Heart left ventricle (tissue), 16 donors: ENCODE data around the gene ATP1A4. TPM values are rescaled to one million over a fixed set of nuclear protein-coding genes. Genes with fewer than 3 reads are reported as not detected.

Source experiments
- ATAC-seq, 4 donors: fragments of 200-7000 bp; cut with Tn5 transposase; one replicate each; pipeline ENCODE4 v1.9.1; 2020 to 2022; ENCODE audit warnings: moderate library complexity in 4 of 4, mild to moderate bottlenecking in 3 of 4, moderate number of reproducible peaks in 1 of 4
- DNase-seq, 5 donors: peaks; one replicate each; pipeline ENCODE4 v3.0.0-alpha.2; 2020
- H3K27ac ChIP-seq, 12 donors: fragments of 200-600 bp; sonication (generic) in 4 of 12; one replicate each; pipeline versions ENCODE4 v1.5.0 to v1.8.0; 2016 to 2022; ENCODE audit warnings: mild to moderate bottlenecking in 2 of 12
- H3K27me3 ChIP-seq, 9 donors: fragments of 200-600 bp; sonication (generic) in 2 of 9; one replicate each; pipeline versions ENCODE4 v1.5.1 to v1.8.0; 2016 to 2022; ENCODE audit warnings: mild to moderate bottlenecking in 3 of 9
- H3K36me3 ChIP-seq, 9 donors: fragments of 200-600 bp; sonication (generic) in 2 of 9; one replicate each; pipeline versions ENCODE4 v1.5.0 to v1.8.0; 2018 to 2022; ENCODE audit warnings: mild to moderate bottlenecking in 2 of 9
- H3K4me1 ChIP-seq, 12 donors: fragments of 200-600 bp; sonication (generic) in 4 of 12; one replicate each; pipeline versions ENCODE4 v1.5.0 to v1.8.0; 2016 to 2022; ENCODE audit warnings: mild to moderate bottlenecking in 3 of 12
- H3K4me3 ChIP-seq, 12 donors: fragments of 200-600 bp; sonication (generic) in 4 of 12; one replicate each; pipeline versions ENCODE4 v1.5.0 to v1.8.0; 2017 to 2022; ENCODE audit warnings: mild to moderate bottlenecking in 9 of 12, moderate library complexity in 4 of 12
- H3K9me3 ChIP-seq, 12 donors: fragments of 200-600 bp; sonication (generic) in 4 of 12; one replicate each; pipeline versions ENCODE4 v1.5.0 to v1.8.0; 2016 to 2022; ENCODE audit warnings: mild to moderate bottlenecking in 1 of 12
- POLR2A ChIP-seq, 2 donors: fragments of 450-650 bp; IDR thresholded peaks; one replicate each; pipeline ENCODE4 v1.6.1; 2017; ENCODE audit warnings: antibody characterized with exemption in 2 of 2, mild to moderate bottlenecking in 2 of 2, moderate library complexity in 2 of 2
- WGBS, 4 donors: extraction: QIAGEN DNeasy Blood & Tissue Kit in 2 of 4; methylation state at CpG; one replicate each; pipeline versions ENCODE4 v1.1.5 to v1.1.7; 2013 to 2018; 5-methylcytosine and 5-hydroxymethylcytosine counted together
- intact Hi-C, 10 donors: fragments of 100-400 bp; cut with DNase I; formaldehyde crosslinking; loops; one replicate each; pipeline versions ENCODE4 v1.11.1 to v1.14.2; 2022
- polyA plus RNA-seq, 2 donors: library from polyadenylated mRNA; stranded (reverse); fragments of 200-250 nt; gene quantifications; one replicate each; pipeline ENCODE4 v1.2.3, GENCODE V29; 2013
- total RNA-seq, 9 donors: library from RNA; depleted of rRNA in 2 of 9; stranded (reverse); fragments of >200 nt in 2 of 9; fragmentation: NEBNext Ultra II Directional in 3 of 9; extraction: Animal tissue kit (Norgen Biotek cat#: 25700) in 3 of 9; gene quantifications; one replicate each; pipeline versions ENCODE4 v1.1.0 to v1.2.4, GENCODE V29; 2016 to 2023
- TF ChIP-seq, protein P1 (sequence below), 12 donors: fragments of 200-600 bp; sonication (generic) in 4 of 12; IDR thresholded peaks; one replicate each; pipeline versions ENCODE4 v1.5.0 to v1.8.0; 2018 to 2022; ENCODE audit warnings: antibody characterized with exemption in 12 of 12, mild to moderate bottlenecking in 5 of 12
- donor health status: ischemic (EF 13 %, LVEDD 7.1; RV severe dilation, severe dysfunction).
- donor health status: healthy with polysubstance abuse.
- donor health status: DM: no; HTN: yes; CAD: no.
- donor health status: DM: no; HTN: no; CAD: no.
- donor health status: ischemic (EF 25% LVEDD 6.9; RV normal size, moderate dysfunction).
- donor health status: ischemic (EF 25% LVEDD 5.7; RV mildly dilated, moderate dysfunction).
- donor health status: healthy.
- donor health status: DM: yes; HTN: yes; CAD: no.
- donor health status: ischemic (EF 35%, LVEDD 5.7; RV mildly dilated, moderate dysfunction).
- donor health status: nonischemic (EF 11% LVEDD 7.7; RV severe dilation, severe dysfunction).
- donor health status: DM: yes; HTN: yes; CAD: no.
- donor health status: PGD.
- donor health status: ischemic (EF 29% LVEDD 5.4; RV normal size, mild dysfunction).
- donor health status: nonischemic (EF 23%, LVEDD 6.1; RV moderate dilation, normal function).

The ATP1A4 gene
- total and polyA plus RNA-seq, 11 donors = 0.09 to 1.3 (median 0.25) TPM; not detected in 6

DNA sequence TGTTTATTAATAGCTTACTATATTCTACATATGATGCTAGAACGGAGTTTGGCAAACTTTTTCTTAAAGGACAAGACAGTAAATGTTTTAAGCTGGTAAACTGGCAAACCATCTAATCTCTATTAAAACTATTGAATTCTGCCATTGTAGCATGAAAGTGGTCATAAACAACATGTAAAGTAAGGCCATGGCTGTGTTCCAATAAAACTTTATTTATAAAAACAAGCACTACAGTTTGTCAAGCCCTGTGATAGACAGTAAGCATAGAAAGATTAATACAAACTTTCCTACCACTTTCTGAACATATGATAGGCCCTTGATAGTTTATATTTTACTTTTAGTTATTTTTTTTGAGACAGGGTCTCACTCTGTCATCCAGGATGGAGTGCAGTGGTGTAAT lies 76.2 kb downstream of the ATP1A4 start:
- Histone ChIP-seq H3K27me3 (no peaks in the 10 kb centered on the region), H3K36me3 (peaks cover 0 to 100% (median 100%) of the 10 kb centered on the region in 9 donors), H3K27ac (no peak overlapping the region), H3K4me3 (no peak overlapping the region), H3K9me3 (no peaks in the 10 kb centered on the region), H3K4me1 (peaks cover 0 to 11% (median 0%) of the 10 kb centered on the region in 12 donors)
- intact Hi-C loops = loop anchor here in 1 of 10 donors (10.0 kb wide), 1 partner anchor 123 kb away; no protein-coding TSS in a partner anchor
- no peak for ATAC-seq
- TF ChIP-seq, protein P1, sequence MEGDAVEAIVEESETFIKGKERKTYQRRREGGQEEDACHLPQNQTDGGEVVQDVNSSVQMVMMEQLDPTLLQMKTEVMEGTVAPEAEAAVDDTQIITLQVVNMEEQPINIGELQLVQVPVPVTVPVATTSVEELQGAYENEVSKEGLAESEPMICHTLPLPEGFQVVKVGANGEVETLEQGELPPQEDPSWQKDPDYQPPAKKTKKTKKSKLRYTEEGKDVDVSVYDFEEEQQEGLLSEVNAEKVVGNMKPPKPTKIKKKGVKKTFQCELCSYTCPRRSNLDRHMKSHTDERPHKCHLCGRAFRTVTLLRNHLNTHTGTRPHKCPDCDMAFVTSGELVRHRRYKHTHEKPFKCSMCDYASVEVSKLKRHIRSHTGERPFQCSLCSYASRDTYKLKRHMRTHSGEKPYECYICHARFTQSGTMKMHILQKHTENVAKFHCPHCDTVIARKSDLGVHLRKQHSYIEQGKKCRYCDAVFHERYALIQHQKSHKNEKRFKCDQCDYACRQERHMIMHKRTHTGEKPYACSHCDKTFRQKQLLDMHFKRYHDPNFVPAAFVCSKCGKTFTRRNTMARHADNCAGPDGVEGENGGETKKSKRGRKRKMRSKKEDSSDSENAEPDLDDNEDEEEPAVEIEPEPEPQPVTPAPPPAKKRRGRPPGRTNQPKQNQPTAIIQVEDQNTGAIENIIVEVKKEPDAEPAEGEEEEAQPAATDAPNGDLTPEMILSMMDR (IDR thresholded peaks at IDR 0.05) = no peak
- no peak for TF ChIP-seq POLR2A (IDR thresholded peaks at IDR 0.05)
- DNase-seq = no peak
- WGBS, 4 donors = 94 to 96% (median 95%) methylated on average over 1 of the region's 1 CpG

DNA sequence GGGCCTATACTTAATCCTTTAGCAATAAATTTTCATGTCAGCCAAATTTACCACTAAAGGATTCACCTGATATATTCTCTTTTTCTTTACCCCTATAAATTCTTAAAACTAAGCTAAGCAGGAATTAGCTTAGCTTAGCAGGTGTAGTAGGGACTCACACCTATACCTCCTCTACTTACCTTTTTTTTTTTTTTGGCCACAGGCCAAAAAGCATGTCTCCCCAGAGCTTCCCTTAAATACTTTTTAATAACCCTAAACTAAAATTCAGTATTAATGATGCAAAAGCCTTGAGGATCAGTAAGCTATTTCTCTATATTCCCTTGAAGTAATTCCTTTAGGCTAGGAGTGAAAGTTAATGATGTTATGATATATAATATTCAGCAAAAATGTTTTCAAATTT lies 77.0 kb downstream of the ATP1A4 start:
- no peak overlapping the region for H3K27ac ChIP-seq
- no peak for ATAC-seq
- DNase-seq = no peak
- no peaks in the 10 kb centered on the region for H3K9me3 ChIP-seq
- peaks cover 0 to 100% (median 99%) of the 10 kb centered on the region in 9 donors for H3K36me3 ChIP-seq
- H3K27me3 ChIP-seq = no peaks in the 10 kb centered on the region
- TF ChIP-seq, protein P1 (IDR thresholded peaks at IDR 0.05) = no peak
- TF ChIP-seq POLR2A (IDR thresholded peaks at IDR 0.05) = no peak
- peaks cover 0 to 11% (median 1%) of the 10 kb centered on the region in 12 donors for H3K4me1 ChIP-seq
- H3K4me3 ChIP-seq = no peak overlapping the region
- intact Hi-C loops = loop anchor here in 1 of 10 donors (10.0 kb wide), 1 partner anchor 124 kb away; no protein-coding TSS in a partner anchor

DNA sequence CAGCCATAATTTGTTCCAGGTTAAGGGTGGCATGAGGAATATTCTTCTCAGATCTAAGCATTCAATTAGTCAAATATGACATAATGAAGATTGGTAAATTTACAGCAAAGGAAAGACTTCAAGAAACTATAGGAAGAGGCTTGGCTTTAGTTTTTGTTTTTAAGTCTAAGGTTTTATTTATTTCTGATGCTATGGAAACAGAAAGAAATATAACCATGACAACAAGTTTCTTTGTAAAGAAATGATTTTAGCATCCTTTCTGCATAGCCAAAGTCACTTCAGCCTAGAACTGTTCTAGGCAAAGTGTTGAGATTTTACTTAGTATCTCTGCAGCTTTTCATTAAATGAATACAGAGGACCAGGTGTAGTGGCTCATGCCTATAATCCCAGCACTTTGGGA lies 81.5 kb downstream of the ATP1A4 start:
- Histone ChIP-seq H3K36me3 (peaks cover 0 to 100% (median 99%) of the 10 kb centered on the region in 9 donors), H3K27me3 (no peaks in the 10 kb centered on the region), H3K27ac (no peak overlapping the region), H3K9me3 (no peaks in the 10 kb centered on the region), H3K4me1 (peaks cover 0 to 4% (median 0%) of the 10 kb centered on the region in 12 donors), H3K4me3 (no peak overlapping the region)
- no peak for DNase-seq
- ATAC-seq = no peak
- no peak for TF ChIP-seq POLR2A (IDR thresholded peaks at IDR 0.05)
- TF ChIP-seq, protein P1 (IDR thresholded peaks at IDR 0.05) = no peak
- intact Hi-C loops = no loop called here

Other genes with a start within 250 kb of the ATP1A4 start
- gene TAGLN2, start 226.1 kb upstream of the ATP1A4 start, total RNA-seq = 100 to 1,000 TPM in 5 of 9 donors, 10 to 100 TPM in 4; 84.3 to 246 (median 131) TPM
- 100 to 1,000 TPM; 113 to 226 TPM for gene TAGLN2, start 226.1 kb upstream of the ATP1A4 start, polyA plus RNA-seq
- 1 to 10 TPM in 1 of 9 donors, under 1 TPM in 3, not detected in 5; 0.10 to 4.8 (median 0.12) TPM for gene IGSF9, start 206.0 kb upstream of the ATP1A4 start, total RNA-seq
- under 1 TPM in 1 of 2 donors, not detected in 1; 0.06 TPM for gene IGSF9, start 206.0 kb upstream of the ATP1A4 start, polyA plus RNA-seq
- gene SLAMF9, start 197.4 kb upstream of the ATP1A4 start, total RNA-seq = under 1 TPM in 1 of 9 donors, not detected in 8; 0.88 TPM
- gene SLAMF9, start 197.4 kb upstream of the ATP1A4 start, polyA plus RNA-seq = under 1 TPM in 1 of 2 donors, not detected in 1; 0.24 TPM
- 1 to 10 TPM; 1.7 to 4.1 (median 2.5) TPM for gene PIGM, start 119.6 kb upstream of the ATP1A4 start, total RNA-seq
- gene PIGM, start 119.6 kb upstream of the ATP1A4 start, polyA plus RNA-seq = 1 to 10 TPM; 1.6 to 2.1 TPM
- gene KCNJ10, start 81.4 kb upstream of the ATP1A4 start, total RNA-seq = 1 to 10 TPM in 1 of 9 donors, under 1 TPM in 1, not detected in 7; 0.48 to 1.1 TPM
- under 1 TPM in 1 of 2 donors, not detected in 1; 0.08 TPM for gene KCNJ10, start 81.4 kb upstream of the ATP1A4 start, polyA plus RNA-seq
- gene KCNJ9, start 70.1 kb upstream of the ATP1A4 start, total RNA-seq = under 1 TPM in 2 of 9 donors, not detected in 7; 0.06 to 0.29 TPM
- gene KCNJ9, start 70.1 kb upstream of the ATP1A4 start, polyA plus RNA-seq = under 1 TPM in 1 of 2 donors, not detected in 1; 0.08 TPM
- 10 to 100 TPM; 23.1 to 49.3 (median 24.8) TPM for gene IGSF8, start 53.0 kb upstream of the ATP1A4 start, total RNA-seq
- 10 to 100 TPM; 15.0 to 30.3 TPM for gene IGSF8, start 53.0 kb upstream of the ATP1A4 start, polyA plus RNA-seq
- gene ATP1A2, start 35.8 kb upstream of the ATP1A4 start, total RNA-seq = 100 to 1,000 TPM; 115 to 393 (median 280) TPM
- 10 to 100 TPM; 29.5 to 79.3 TPM for gene ATP1A2, start 35.8 kb upstream of the ATP1A4 start, polyA plus RNA-seq
- 100 to 1,000 TPM in 1 of 9 donors, 10 to 100 TPM in 8; 23.6 to 129 (median 45.9) TPM for gene CASQ1, start 39.0 kb downstream of the ATP1A4 start, total RNA-seq
- 10 to 100 TPM; 35.4 to 55.9 TPM for gene CASQ1, start 39.0 kb downstream of the ATP1A4 start, polyA plus RNA-seq
- gene PEA15, start 53.8 kb downstream of the ATP1A4 start, total RNA-seq = 100 to 1,000 TPM; 134 to 581 (median 290) TPM
- gene PEA15, start 53.8 kb downstream of the ATP1A4 start, polyA plus RNA-seq = 1,000 to 10,000 TPM in 1 of 2 donors, 100 to 1,000 TPM in 1; 250 to 1,078 TPM
- gene DCAF8, start 110.9 kb downstream of the ATP1A4 start, total RNA-seq = 100 to 1,000 TPM; 111 to 161 (median 131) TPM
- gene DCAF8, start 110.9 kb downstream of the ATP1A4 start, polyA plus RNA-seq = 10 to 100 TPM; 78.4 to 96.9 TPM
- gene PEX19, start 133.5 kb downstream of the ATP1A4 start, total RNA-seq = 100 to 1,000 TPM in 1 of 9 donors, 10 to 100 TPM in 8; 65.0 to 105 (median 85.7) TPM
- 10 to 100 TPM; 22.5 to 44.8 TPM for gene PEX19, start 133.5 kb downstream of the ATP1A4 start, polyA plus RNA-seq
- 100 to 1,000 TPM in 6 of 9 donors, 10 to 100 TPM in 3; 78.6 to 129 (median 115) TPM for gene COPA, start 191.6 kb downstream of the ATP1A4 start, total RNA-seq
- gene COPA, start 191.6 kb downstream of the ATP1A4 start, polyA plus RNA-seq = 10 to 100 TPM; 46.9 to 97.8 TPM
- 100 to 1,000 TPM in 1 of 9 donors, 10 to 100 TPM in 8; 54.1 to 101 (median 72.2) TPM for gene NCSTN, start 191.8 kb downstream of the ATP1A4 start, total RNA-seq
- gene NCSTN, start 191.8 kb downstream of the ATP1A4 start, polyA plus RNA-seq = 10 to 100 TPM; 47.3 to 47.9 TPM
- gene NHLH1, start 215.5 kb downstream of the ATP1A4 start, total RNA-seq = under 1 TPM in 2 of 9 donors, not detected in 7; 0.09 to 0.18 TPM
- under 1 TPM in 1 of 2 donors, not detected in 1; 0.14 TPM for gene NHLH1, start 215.5 kb downstream of the ATP1A4 start, polyA plus RNA-seq
- gene VANGL2, start 249.0 kb downstream of the ATP1A4 start, total RNA-seq = 1 to 10 TPM; 1.4 to 3.2 (median 2.0) TPM
- gene VANGL2, start 249.0 kb downstream of the ATP1A4 start, polyA plus RNA-seq = 1 to 10 TPM in 1 of 2 donors, under 1 TPM in 1; 0.94 to 1.4 TPM